ENCODE data around the gene GTF2H4.

GRCh38 chr6:30884521-30885480 lies 23.2 kb upstream of the GTF2H4 start:
- TF ChIP-seq CTCF (IDR thresholded peaks at IDR 0.05) = no peak
- no peak for TF ChIP-seq POLR2A (IDR thresholded peaks at IDR 0.05)
- TF ChIP-seq EP300 (IDR thresholded peaks at IDR 0.05) = no peak
- peak in 2 of 4 donors; percentile 18 to 31 for TF ChIP-seq POLR2AphosphoS5 (IDR thresholded peaks at IDR 0.05)
